Neuronal stem cell (in vitro differentiated cells): ENCODE results near the gene SUGCT.

Experiments
- DNase-seq: peaks from one replicate; pipeline ENCODE4 v3.0.0-alpha.2; 2013; ENCODE audit warnings: low spot score
- H2AFZ ChIP-seq: one replicate; pipeline ENCODE4 v1.6.1; 2013; ENCODE audit warnings: mild to moderate bottlenecking, low read length, inconsistent platforms
- H2AK5ac ChIP-seq: 2 replicates; pipeline ENCODE4 v1.6.1; 2013; ENCODE audit warnings: low read depth, mild to moderate bottlenecking, inconsistent platforms, low read length, moderate library complexity, mixed read lengths
- H2BK120ac ChIP-seq: 2 replicates; pipeline ENCODE4 v1.6.1; 2013; ENCODE audit warnings: low read depth, mild to moderate bottlenecking, inconsistent platforms, low read length, moderate library complexity, mixed read lengths
- H2BK12ac ChIP-seq: one replicate; pipeline ENCODE4 v1.6.1; 2013; ENCODE audit warnings: low read length, inconsistent platforms
- H2BK15ac ChIP-seq: 2 replicates; pipeline ENCODE4 v1.6.1; 2013; ENCODE audit warnings: mild to moderate bottlenecking, low read length, inconsistent platforms, mixed read lengths
- H2BK5ac ChIP-seq: one replicate; pipeline ENCODE4 v1.6.1; 2013; ENCODE audit warnings: inconsistent platforms, mild to moderate bottlenecking, low read length, moderate library complexity
- H3K14ac ChIP-seq: one replicate; pipeline ENCODE4 v1.6.1; 2013; ENCODE audit warnings: low read length, inconsistent platforms
- H3K18ac ChIP-seq: 2 replicates; pipeline ENCODE4 v1.6.1; 2013; ENCODE audit warnings: low read length, inconsistent platforms
- H3K23ac ChIP-seq: 2 replicates; pipeline ENCODE4 v1.6.1; 2013; ENCODE audit warnings: low read depth, mild to moderate bottlenecking, mixed read lengths, low read length, inconsistent platforms; ENCODE audit not compliant: poor library complexity
- H3K27ac ChIP-seq: replicated peaks from 3 replicates; pipeline ENCODE4 v1.5.1; 2013; ENCODE audit warnings: low read length, inconsistent platforms
- H3K27me3 ChIP-seq, 3 experiments: 2 replicates each; pipeline ENCODE4 v1.6.1; 2013; ENCODE audit warnings: low read length in 3 of 3, mild to moderate bottlenecking in 2 of 3, inconsistent platforms in 1 of 3, low read depth in 1 of 3, mixed read lengths in 1 of 3, moderate library complexity in 1 of 3; ENCODE audit not compliant: control insufficient read depth in 3 of 3, insufficient read depth in 3 of 3
- H3K36me3 ChIP-seq, 2 donors: replicated peaks in 1 of 2; 2 replicates each; pipeline ENCODE4 v1.6.1; 2013; ENCODE audit warnings: low read length in 2 of 2; ENCODE audit not compliant: control insufficient read depth in 2 of 2, insufficient read depth in 2 of 2
- H3K4ac ChIP-seq: 2 replicates; pipeline ENCODE4 v1.6.1; 2013; ENCODE audit warnings: inconsistent platforms, mild to moderate bottlenecking, low read length, moderate library complexity
- H3K4me1 ChIP-seq, 2 donors: 1 replicate in 1 of 2; 2 replicates in 1 of 2; pipeline ENCODE4 v1.6.1; 2013; ENCODE audit warnings: low read length in 2 of 2, low read depth in 1 of 2; ENCODE audit not compliant: control insufficient read depth in 2 of 2, insufficient read depth in 1 of 2
- H3K4me2 ChIP-seq: one replicate; pipeline ENCODE4 v1.6.1; 2013; ENCODE audit warnings: mild to moderate bottlenecking, low read length, inconsistent platforms; ENCODE audit not compliant: insufficient read depth, poor library complexity, severe bottlenecking
- H3K4me3 ChIP-seq, 2 donors: 2 replicates each; pipeline ENCODE4 v1.5.1; 2013; ENCODE audit warnings: low read length in 2 of 2, mild to moderate bottlenecking in 2 of 2, inconsistent platforms in 1 of 2, moderate library complexity in 1 of 2
- H3K79me1 ChIP-seq: one replicate; pipeline ENCODE4 v1.6.1; 2013; ENCODE audit warnings: low read depth, mild to moderate bottlenecking, inconsistent platforms, low read length, moderate library complexity
- H3K9ac ChIP-seq: one replicate; pipeline ENCODE4 v1.6.1; 2013; ENCODE audit warnings: mild to moderate bottlenecking, low read depth, low read length, inconsistent platforms; ENCODE audit not compliant: poor library complexity
- H3K9me3 ChIP-seq, 2 donors: replicated peaks in 1 of 2; 2 replicates each; pipeline versions ENCODE3 to v1.6.1; 2013; ENCODE audit warnings: low read length in 2 of 2, mild to moderate bottlenecking in 2 of 2, inconsistent platforms in 1 of 2, low read depth in 1 of 2, mixed read lengths in 1 of 2, moderate library complexity in 1 of 2; ENCODE audit not compliant: control insufficient read depth in 2 of 2, insufficient read depth in 1 of 2
- H4K8ac ChIP-seq: one replicate; pipeline ENCODE4 v1.6.1; 2013; ENCODE audit warnings: low read depth, mild to moderate bottlenecking, inconsistent platforms, low read length, moderate library complexity
- H4K91ac ChIP-seq: one replicate; pipeline ENCODE4 v1.6.1; 2013; ENCODE audit warnings: low read length, low read depth, mild to moderate bottlenecking, inconsistent platforms; ENCODE audit not compliant: poor library complexity
- WGBS, 2 donors: extraction: QIAGEN DNeasy Blood & Tissue Kit; methylation state at CpG; one replicate each; pipeline ENCODE4 v1.1.7; 2013; ENCODE audit warnings: missing lambda C conversion rate in 2 of 2, mixed read lengths in 1 of 2; ENCODE audit not compliant: insufficient read length in 2 of 2, insufficient replicate concordance in 1 of 2; ENCODE audit errors: extremely low coverage in 2 of 2; 5-methylcytosine and 5-hydroxymethylcytosine counted together

The SUGCT gene

DNA sequence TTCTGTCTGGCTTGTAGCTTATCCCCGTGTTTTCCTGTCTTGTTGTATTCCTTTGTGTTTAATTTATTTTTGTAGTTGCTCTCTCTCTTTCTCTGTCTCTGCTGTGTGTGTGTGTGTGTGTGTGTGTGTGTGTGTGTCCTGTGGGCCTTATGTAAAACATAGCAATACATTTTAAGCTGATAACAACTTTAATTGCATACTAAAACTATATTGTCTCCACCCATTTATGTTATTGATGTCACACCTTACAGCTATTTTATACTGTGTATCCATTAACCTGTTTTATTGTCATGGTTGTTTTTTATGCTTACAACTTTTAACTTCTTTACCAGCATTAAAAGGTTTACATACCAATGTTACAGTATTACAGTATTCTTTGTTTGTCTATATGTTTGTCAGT lies 293.6 kb downstream of the SUGCT start:
- Histone ChIP-seq H3K14ac (no peak overlapping the region), H2AFZ (no peak overlapping the region), H3K23ac (no peak overlapping the region), H2BK5ac (no peak overlapping the region), H2BK12ac (no peak overlapping the region), H3K27me3 (no peaks in the 10 kb centered on the region), H3K27ac (no peak overlapping the region), H2BK15ac (no peak overlapping the region), H3K79me1 (peaks cover under 1% of the 10 kb centered on the region), H4K8ac (no peak overlapping the region), H3K9me3 (peaks cover under 1 to 2% of the 10 kb centered on the region in 2 donors), H3K36me3 (no peaks in the 10 kb centered on the region), H3K4me1 (no peaks in the 10 kb centered on the region), H3K18ac (no peak overlapping the region), H3K4ac (no peak overlapping the region), H2AK5ac (no peak overlapping the region), H3K4me2 (no peak overlapping the region), H4K91ac (no peak overlapping the region), H3K4me3 (no peak overlapping the region), H3K9ac (no peak overlapping the region), H2BK120ac (no peak overlapping the region)
- no peak for DNase-seq
- WGBS, 2 donors: no CpG with 5 or more reads among the region's 1 CpG

DNA sequence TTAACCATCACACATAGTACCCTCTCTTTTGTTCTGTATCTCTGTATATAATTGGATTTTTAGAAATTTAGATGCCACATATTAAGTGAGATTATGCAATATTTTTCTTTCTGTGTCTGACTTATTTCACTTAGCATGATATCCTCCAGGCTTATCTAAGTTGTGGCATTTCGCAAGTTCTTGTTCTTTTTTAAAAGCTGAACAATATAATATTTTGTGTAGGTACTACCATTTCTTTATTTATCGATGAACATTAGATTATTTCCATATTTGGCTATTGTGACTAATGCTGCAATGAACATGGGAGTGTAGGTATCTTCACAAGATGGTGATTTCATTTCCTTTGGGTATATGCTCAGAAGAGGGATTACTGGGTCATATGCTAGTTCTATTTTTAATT lies 295.0 kb downstream of the SUGCT start:
- H3K27ac ChIP-seq: no peak overlapping the region

DNA sequence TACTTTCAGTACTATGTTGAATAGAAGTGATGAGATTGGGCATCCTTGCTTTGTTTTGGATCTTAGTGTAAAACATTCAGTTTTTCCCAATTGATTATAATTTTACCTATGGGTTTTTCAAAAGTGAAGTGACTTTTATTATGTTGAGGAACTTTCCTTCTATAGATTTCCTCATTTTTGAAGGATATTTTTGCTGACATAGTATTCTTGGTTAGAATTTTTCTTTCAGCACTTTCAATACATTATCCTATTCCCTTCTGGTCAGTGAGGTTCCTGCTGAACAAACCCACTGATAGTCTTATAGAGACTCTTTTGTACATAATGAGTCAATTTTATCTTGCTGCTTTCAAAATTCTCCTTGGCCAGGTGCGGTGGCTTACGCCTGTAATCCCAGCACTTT lies 297.2 kb downstream of the SUGCT start:
- DNase-seq: no peak
- Histone ChIP-seq H3K23ac (no peak overlapping the region), H3K27ac (no peak overlapping the region), H2BK15ac (no peak overlapping the region), H2BK5ac (no peak overlapping the region), H2AFZ (no peak overlapping the region), H2BK12ac (no peak overlapping the region), H3K9ac (no peak overlapping the region), H3K36me3 (no peaks in the 10 kb centered on the region), H3K14ac (no peak overlapping the region), H3K4me2 (no peak overlapping the region), H3K79me1 (peaks cover 1% of the 10 kb centered on the region), H3K9me3 (peaks cover 2% of the 10 kb centered on the region in 2 donors), H3K27me3 (no peaks in the 10 kb centered on the region), H3K4ac (no peak overlapping the region), H3K4me3 (no peak overlapping the region), H2BK120ac (no peak overlapping the region), H2AK5ac (no peak overlapping the region), H3K18ac (no peak overlapping the region), H4K8ac (no peak overlapping the region), H4K91ac (no peak overlapping the region), H3K4me1 (no peaks in the 10 kb centered on the region)
- no CpG with 5 or more reads among the region's 2 CpGs for WGBS, 2 donors

More for the DNA sequence above, 295.0 kb downstream of the SUGCT start:
- no peak overlapping the region for H3K23ac ChIP-seq
- peaks cover 1% of the 10 kb centered on the region for H3K79me1 ChIP-seq
- DNase-seq: no peak
- H2AK5ac ChIP-seq: no peak overlapping the region
- H3K36me3 ChIP-seq: no peaks in the 10 kb centered on the region
- H2BK15ac ChIP-seq: no peak overlapping the region
- H2BK120ac ChIP-seq: no peak overlapping the region
- H3K4me1 ChIP-seq: no peaks in the 10 kb centered on the region
- WGBS, 2 donors: no CpG with 5 or more reads among the region's 2 CpGs
- no peak overlapping the region for H2AFZ ChIP-seq
- H2BK5ac ChIP-seq: no peak overlapping the region
- no peak overlapping the region for H4K91ac ChIP-seq
- no peak overlapping the region for H4K8ac ChIP-seq
- no peak overlapping the region for H3K4me3 ChIP-seq
- H3K9me3 ChIP-seq: peaks cover 2% of the 10 kb centered on the region in 2 donors
- H3K4ac ChIP-seq: no peak overlapping the region
- H2BK12ac ChIP-seq: no peak overlapping the region
- H3K9ac ChIP-seq: no peak overlapping the region
- no peaks in the 10 kb centered on the region for H3K27me3 ChIP-seq
- H3K18ac ChIP-seq: no peak overlapping the region
- H3K4me2 ChIP-seq: no peak overlapping the region
- H3K14ac ChIP-seq: no peak overlapping the region

DNA sequence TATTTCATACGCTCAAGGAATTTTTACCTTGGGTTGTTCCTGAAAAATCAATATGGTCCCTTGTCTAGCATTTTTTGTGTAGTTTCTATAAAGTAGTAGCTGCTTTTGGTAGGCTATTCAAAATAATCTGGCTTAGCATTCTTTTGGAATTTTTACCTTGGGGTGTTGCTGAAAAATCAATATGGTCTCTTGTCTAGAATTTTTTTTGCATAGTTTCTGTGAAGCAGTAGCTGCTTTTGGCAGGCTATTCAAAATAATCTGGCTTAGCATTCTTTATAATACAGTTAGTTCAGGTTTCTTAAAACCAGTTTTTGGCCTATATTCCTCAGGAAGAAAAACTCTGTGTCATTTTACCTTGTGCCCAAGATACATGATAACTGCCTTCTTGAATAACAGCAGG lies 301.9 kb downstream of the SUGCT start:
- H4K91ac ChIP-seq: no peak overlapping the region
- no peak overlapping the region for H2BK12ac ChIP-seq
- no peak overlapping the region for H3K4ac ChIP-seq
- H4K8ac ChIP-seq: no peak overlapping the region
- H3K4me3 ChIP-seq: no peak overlapping the region
- no peak overlapping the region for H2AK5ac ChIP-seq
- H3K27ac ChIP-seq: no peak overlapping the region
- peaks cover 2 to 4% of the 10 kb centered on the region in 2 donors for H3K9me3 ChIP-seq
- H3K4me2 ChIP-seq: no peak overlapping the region
- no peak overlapping the region for H2BK5ac ChIP-seq
- no peaks in the 10 kb centered on the region for H3K36me3 ChIP-seq
- no peak overlapping the region for H2BK120ac ChIP-seq
- H3K9ac ChIP-seq: no peak overlapping the region
- H3K4me1 ChIP-seq: no peaks in the 10 kb centered on the region
- H3K27me3 ChIP-seq: no peaks in the 10 kb centered on the region
- DNase-seq: no peak
- H3K14ac ChIP-seq: no peak overlapping the region
- no peak overlapping the region for H3K23ac ChIP-seq
- no peak overlapping the region for H2BK15ac ChIP-seq
- H2AFZ ChIP-seq: no peak overlapping the region
- peaks cover 1% of the 10 kb centered on the region for H3K79me1 ChIP-seq
- WGBS, 2 donors: no CpG with 5 or more reads among the region's 1 CpG
- H3K18ac ChIP-seq: no peak overlapping the region
